SH-SY5Y (cell line): ENCODE measurements around the gene DPM2.

Experiments
- GATA2 ChIP-seq: IDR thresholded peaks from 2 replicates; pipeline ENCODE4 v1.6.1; 2011; ENCODE audit warnings: mild to moderate bottlenecking, low read depth, low read length
- GATA3 ChIP-seq: IDR thresholded peaks from 2 replicates; pipeline ENCODE4 v1.6.1; 2011; ENCODE audit warnings: low read depth, mild to moderate bottlenecking, low read length, moderate library complexity

DNA sequence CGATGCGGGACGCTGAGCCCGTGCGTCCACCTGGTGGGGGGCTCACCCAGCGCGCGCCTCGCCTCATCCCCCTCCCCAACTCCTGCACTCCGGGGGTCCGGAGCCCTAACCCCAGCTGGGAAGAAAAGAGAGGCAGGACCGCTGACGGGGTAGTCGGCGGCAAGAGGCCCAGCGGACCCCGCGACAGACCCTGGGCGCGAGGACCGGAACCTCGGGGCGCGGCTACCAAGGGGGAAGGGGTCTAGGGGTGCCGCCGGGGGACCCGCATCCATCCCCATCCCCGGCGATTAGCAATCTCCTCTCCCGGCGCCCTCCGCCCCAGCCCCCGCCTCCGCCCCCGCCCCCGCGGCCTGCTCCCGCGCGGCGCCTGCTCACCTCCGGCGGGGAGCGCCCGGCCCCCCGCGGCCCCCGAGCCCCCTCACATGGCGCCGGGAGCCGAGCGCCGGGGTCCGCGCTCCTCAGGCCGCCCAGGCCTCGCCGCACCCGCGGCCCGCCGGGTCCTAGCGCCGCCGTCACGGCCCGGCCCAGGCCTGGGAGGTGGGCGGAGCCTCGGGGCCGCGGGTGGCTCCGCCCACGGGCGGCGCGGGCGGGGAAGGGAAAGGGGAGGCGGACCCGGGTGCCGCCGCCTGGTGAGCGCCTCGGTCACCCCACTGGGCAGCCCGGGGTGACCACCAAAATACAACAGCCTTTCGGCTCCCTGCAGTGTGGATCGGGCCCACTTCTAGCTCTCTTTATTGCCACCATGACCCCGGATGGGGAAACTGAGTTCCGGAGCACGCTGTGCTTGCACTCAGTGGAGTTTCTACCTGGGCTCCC lies 38.3 kb downstream of the DPM2 start, which contains the start of gene ST6GALNAC6:
- TF ChIP-seq GATA3: no peak
- no peak for TF ChIP-seq GATA2
